ENCODE results near the gene SPECC1L.

Gene SPECC1L

GRCh38 chr22:24433001-24433827 is 162.6 kb downstream of the SPECC1L start:
- DNase-seq, result no peak

DNA sequence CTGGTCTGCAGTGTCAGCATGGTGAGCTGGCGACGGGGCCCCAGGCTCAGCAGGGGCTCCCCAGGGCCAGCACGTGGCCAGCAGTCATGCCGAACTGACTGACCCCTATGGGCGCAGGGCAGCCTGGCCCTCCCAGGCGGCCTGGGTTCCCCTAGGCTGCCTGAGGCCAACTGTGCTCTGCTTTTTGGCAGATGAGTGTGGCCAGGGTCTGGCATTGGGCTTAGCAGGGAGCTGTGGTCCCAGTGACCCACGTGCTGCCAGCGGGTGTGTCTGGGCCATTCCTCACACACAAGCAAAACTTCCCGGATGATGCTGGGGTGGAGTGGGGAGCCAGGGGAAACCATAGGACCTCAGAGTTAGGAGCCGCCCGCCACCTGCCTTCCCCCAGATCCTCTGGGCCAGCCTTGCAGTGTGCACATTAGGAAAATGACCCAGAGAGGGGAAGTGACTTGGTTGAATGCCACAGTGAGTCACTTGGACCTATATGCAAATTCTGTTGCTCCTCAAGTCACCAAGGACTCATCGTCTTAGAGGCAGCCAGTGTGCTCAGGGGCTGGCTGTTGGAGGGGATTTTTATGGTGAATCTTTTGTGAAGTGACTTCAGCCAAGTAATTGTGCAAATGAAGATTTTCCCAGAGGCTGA is 163.3 kb downstream of the SPECC1L start:
- no peak for DNase-seq

DNA sequence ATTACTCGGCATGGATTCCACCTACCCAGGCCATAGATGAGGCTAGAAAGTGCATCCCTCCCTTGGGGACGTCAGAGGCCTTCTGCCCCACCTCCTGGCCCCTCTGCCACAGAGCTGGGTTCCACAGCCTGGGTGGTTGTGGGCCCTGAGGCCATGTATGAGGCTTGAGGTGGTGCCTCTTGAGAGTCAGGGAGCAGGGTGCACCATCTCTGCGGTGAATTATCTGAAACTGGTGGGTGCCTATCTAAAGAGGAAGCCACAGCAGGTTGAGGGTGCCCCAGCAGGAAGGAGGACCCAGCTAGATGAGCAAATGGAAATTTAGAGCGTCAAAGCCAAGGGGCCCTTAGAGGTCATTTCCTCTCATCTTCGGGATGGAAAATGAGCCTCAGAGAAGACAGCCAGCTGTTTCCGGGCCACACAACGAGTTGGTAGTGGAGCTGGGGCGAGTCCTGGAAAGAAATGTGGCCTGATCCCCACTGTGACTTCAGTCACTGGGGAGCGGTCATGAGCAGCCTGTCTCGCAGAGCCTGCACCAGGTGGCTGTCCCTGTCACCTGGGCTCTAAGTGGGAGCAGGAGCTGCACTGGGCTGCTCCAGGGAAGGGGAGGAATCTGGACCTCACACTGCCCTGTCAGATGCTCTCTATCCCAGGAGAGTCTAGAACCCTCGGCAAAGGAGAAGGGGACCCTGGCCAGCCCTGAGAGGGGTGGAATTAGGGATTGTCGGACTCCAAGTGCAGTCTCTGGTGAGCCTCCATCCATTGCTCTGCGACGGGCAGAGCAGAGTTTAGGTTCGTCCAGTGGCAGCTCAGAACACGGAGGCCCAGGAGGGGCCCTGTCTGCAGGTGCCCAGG is 164.1 kb downstream of the SPECC1L start:
- DNase-seq, result no peak

GRCh38 chr22:24435323-24435645 is 164.7 kb downstream of the SPECC1L start:
- no peak for DNase-seq

- DNase-seq, result no peak
Measured at GRCh38 chr22:24435861-24436371, 165.3 kb downstream of the SPECC1L start.

- no peak for DNase-seq
Measured at GRCh38 chr22:24436553-24436952, 165.9 kb downstream of the SPECC1L start.

DNA sequence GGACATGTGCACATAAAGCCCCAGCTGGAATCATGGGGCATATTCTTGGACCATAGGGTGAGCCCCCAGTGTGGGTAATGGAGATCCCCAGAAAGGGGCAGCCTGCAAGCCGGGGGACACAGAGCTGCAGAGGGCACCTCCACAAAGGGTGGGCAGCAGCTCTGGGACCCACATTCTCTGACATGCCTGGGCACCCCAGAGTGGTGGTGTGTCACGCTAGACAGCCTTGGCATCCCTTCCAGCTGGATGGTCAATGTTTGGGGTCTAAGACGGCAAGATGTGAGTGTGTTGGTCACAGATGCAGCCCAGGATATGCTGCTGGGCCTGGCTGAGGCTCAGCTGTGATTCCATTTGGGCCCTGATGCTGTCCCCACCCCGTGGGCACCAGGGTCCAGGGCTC is 166.5 kb downstream of the SPECC1L start:
- no peak for DNase-seq

- no peak for DNase-seq
Measured at GRCh38 chr22:24437741-24438328, 167.2 kb downstream of the SPECC1L start.

DNA sequence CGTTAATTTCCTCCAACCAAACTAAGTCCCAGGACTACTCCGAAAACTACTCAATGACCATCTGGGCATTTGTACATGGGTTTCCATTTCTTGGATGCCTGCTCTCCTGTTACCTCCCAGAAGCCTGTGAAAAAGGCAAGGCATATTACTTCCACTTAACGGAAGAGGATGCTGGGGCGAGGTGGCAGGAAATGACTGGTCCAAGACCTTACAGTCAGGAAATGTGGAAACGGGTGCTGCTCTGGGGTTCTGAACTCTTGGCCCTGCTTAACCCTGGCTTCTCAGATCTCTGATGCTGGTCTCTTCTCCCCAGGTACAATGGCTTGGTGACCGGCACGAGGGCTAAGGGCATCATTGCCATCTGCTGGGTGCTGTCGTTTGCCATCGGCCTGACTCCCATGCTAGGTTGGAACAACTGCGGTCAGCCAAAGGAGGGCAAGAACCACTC is 169.7 kb downstream of the SPECC1L start:
- DNase-seq, result no peak

- no peak for DNase-seq
Measured at GRCh38 chr22:24440718-24441405, 170.2 kb downstream of the SPECC1L start.

DNA sequence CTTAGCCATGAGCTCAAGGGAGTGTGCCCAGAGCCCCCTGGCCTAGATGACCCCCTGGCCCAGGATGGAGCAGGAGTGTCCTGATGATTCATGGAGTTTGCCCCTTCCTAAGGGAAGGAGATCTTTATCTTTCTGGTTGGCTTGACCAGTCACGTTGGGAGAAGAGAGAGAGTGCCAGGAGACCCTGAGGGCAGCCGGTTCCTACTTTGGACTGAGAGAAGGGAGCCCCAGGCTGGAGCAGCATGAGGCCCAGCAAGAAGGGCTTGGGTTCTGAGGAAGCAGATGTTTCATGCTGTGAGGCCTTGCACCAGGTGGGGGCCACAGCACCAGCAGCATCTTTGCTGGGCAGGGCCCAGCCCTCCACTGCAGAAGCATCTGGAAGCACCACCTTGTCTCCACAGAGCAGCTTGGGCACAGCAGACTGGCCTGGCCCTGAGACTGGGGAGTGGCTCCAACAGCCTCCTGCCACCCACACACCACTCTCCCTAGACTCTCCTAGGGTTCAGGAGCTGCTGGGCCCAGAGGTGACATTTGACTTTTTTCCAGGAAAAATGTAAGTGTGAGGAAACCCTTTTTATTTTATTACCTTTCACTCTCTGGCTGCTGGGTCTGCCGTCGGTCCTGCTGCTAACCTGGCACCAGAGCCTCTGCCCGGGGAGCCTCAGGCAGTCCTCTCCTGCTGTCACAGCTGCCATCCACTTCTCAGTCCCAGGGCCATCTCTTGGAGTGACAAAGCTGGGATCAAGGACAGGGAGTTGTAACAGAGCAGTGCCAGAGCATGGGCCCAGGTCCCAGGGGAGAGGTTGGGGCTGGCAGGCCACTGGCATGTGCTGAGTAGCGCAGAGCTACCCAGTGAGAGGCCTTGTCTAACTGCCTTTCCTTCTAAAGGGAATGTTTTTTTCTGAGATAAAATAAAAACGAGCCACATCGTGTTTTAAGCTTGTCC is 171.0 kb downstream of the SPECC1L start:
- DNase-seq, result no peak

- no peak for DNase-seq
Measured at GRCh38 chr22:24442352-24442744, 171.7 kb downstream of the SPECC1L start.

DNA sequence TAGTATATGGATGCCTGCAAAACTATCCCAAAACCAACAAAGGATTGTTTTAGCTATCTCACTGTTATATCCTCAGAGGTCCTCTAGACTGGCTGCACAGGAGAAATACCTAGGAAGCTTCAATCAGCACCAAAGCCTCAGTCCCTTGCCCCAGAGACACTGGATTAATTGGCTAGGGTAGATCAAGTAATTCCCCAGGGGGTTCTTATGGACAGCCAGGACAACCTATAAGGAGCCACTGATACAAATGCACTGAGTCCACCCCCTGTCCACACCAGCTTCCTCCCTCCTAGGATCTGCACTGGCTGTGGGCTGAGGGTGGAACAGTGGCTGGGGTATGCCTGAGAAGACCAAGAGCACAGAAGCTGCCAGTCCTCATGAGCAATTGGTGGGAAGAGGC is 173.0 kb downstream of the SPECC1L start:
- no peak for DNase-seq

DNA sequence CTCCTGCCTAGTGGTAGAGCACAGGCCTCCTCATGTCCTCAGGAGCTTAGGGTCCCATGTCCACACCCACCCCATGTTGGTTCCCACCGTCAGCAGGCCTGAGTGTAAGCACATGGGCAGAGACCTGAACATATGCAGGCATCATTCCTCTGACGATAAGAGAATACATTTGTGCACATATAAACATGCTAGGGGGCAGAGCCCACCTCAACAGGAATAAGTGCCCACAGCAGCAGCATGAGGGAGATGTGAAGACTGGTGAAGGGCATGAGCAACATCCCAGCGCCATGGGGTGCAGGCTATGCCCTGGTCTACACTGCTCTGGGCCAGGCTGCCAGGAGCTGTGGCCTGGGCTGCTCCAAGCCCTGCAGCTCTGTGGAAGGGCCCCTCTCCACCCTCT is 173.6 kb downstream of the SPECC1L start:
- no peak for DNase-seq

DNA sequence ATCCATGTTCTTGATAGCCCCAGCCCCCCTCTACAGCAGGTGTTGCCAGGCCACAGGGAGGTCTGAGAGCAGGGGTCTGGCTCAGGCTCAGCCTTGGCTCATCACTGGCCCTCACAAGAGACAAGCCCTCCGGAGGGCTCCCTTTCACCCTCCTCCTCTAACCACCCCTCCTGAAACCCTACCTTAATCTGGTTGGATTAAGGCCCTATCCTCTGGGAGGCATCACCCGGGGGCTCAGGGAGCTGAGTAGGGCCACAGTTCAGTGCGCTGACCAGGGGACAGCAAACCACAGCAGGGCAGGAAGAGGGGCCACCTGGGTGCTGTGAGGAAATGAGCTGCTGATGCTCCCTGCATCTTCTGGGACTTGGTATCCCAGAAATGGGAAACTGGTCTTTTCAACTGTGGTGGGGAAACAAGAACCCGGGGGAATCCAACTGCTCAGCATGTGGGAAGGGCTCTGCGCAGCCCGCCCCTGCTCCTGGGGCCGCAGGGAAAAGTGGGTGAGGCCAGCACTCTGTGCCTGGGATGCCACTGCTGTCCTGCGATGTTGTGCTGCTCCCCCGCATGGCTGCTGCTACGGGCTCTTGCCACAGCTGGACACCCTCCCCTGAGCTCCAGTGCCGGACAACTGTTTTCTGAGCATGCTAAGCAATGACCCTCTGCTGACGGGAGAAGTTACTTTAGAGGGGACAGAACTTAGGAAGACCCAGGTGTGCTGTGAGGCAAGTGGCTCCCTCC is 174.3 kb downstream of the SPECC1L start:
- no peak for DNase-seq

DNA sequence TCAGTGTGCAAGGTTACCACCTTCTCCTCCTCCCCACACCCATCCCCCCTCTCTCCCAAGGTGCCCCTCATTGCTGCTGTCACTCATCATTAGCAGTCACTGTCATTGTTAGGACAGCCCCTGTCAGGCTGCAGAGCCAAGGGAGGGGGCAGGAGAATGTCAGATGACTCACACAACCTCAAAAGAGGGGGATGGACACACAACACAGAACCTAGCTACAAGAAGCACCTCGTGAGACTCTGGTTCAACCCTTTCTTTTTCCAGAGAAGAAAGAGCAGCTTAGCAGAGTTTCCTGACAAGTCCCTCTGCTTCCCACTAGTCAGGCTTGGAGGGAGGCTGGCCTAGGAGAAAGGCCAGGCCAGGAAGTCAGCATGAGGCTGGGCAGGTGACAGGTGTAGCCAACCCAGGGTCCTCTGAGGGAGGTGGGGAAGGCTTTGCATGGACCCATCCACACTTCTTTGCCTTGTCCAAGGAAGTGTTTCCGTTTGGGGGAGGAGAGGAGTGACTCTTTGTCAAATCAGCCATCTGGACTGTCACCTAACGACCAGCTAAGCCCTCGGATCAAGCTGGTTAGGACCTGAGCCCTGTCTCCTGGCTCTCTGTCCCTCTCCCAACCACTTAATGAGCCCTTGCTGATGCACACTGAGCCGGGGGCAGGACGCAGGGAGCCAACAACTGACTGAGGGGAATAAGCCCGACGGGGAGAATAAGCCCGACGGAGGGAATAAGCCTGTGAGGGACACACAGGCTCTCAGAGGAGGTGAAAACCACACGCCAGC is 175.0 kb downstream of the SPECC1L start:
- DNase-seq, result no peak

DNA sequence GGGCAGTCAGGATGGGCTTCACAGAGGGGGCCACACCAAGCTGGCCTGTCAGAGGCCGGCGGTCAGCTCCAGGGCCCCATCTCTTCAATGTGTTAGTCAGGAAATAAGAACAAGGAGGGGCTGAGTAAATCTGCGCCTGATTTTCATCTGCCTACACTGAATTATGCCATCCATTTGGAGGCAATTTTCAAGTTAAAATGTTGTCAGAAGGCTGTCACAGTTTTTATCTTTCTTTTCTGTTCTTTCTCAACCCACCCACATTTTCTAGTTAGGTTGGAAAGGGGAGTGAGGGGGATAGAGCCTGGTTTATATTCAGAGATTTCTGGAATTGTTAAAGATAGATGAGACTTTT is 175.6 kb downstream of the SPECC1L start:
- DNase-seq, result no peak

- DNase-seq, result no peak
Measured at GRCh38 chr22:24450610-24451009, 180.0 kb downstream of the SPECC1L start.

DNA sequence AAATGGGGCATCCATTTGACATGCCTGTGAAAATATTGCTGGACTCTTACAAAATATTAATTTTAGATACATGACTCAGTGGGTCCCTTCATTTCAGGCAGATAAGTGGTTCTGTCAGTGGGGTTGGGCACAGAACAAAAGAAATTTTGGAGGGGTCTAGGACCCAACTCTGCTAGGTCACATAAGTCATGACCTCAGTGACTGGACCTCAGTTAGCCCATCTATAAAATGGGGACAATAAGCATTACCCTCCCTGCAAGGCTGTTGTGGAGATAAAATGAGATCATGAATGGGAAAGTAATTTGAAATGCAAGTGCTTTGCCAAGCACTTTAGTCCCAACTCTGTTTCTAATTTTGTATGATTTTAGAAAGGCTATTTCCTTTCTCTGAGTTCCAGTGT is 180.5 kb downstream of the SPECC1L start:
- DNase-seq, result no peak

- DNase-seq, result no peak
Measured at GRCh38 chr22:24453853-24454252, 183.2 kb downstream of the SPECC1L start.

Measured in DMS79 (cell line).